Measurements from ENCODE around the gene ATP9B.

ATP9B gene

GRCh38 chr18:79427368-79428225 is 358.4 kb downstream of the ATP9B start:
- no peak for DNase-seq (ENCODE audit: low read depth)
